Measurements from ENCODE around the gene SNRNP35. TPM values are rescaled to one million over a fixed set of nuclear protein-coding genes. Genes with fewer than 3 reads are reported as not detected.

Gene SNRNP35
- total RNA-seq, 1 donor from 2014 or later: 11.5 TPM

GRCh38 chr12:123489580-123489979, 31.6 kb downstream of the SNRNP35 start:
- Histone ChIP-seq H3K36me3 (ENCODE audit: insufficient read depth, low read length) (no peaks in the 10 kb centered on the region), H3K79me2 (ENCODE audit: insufficient read depth, low read length) (no peaks in the 10 kb centered on the region), H3K27me3 (ENCODE audit: insufficient read depth, low read length) (no peaks in the 10 kb centered on the region), H4K20me1 (ENCODE audit: insufficient read depth, low read length) (no peaks in the 10 kb centered on the region), H3K27ac (ENCODE audit: low read depth, low read length) (no peak overlapping the region), H3K4me2 (ENCODE audit: low read length) (no peak overlapping the region), H3K9ac (ENCODE audit: low read length) (no peak overlapping the region), H3K9me3 (ENCODE audit: insufficient read depth, low read depth, low read length) (no peaks in the 10 kb centered on the region), H3K4me1 (ENCODE audit: insufficient read depth, low read length) (no peaks in the 10 kb centered on the region), H2AFZ (ENCODE audit: low read depth, low read length) (no peak overlapping the region), H3K4me3 (ENCODE audit: insufficient read depth, low read depth, low read length) (no peak overlapping the region)
- Mint-ChIP-seq H3K36me3 (ENCODE audit: low read depth, unreplicated experiment) (peaks cover 16% of the 10 kb centered on the region), H3K27me3 (ENCODE audit: low read depth, unreplicated experiment) (no peaks in the 10 kb centered on the region), H3K27ac (ENCODE audit: unreplicated experiment) (no peak overlapping the region), H3K4me1 (ENCODE audit: low read depth, unreplicated experiment) (no peaks in the 10 kb centered on the region), H3K4me3 (ENCODE audit: unreplicated experiment) (no peak overlapping the region), H3K9me3 (ENCODE audit: unreplicated experiment) (peaks cover 2% of the 10 kb centered on the region)
- DNase-seq (ENCODE audit: low read depth): no peak
- FAIRE-seq: no peak
- TF ChIP-seq EZH2 (IDR thresholded peaks at IDR 0.05; ENCODE audit: insufficient read depth, low read length) (no peak), CTCF (IDR thresholded peaks at IDR 0.05; ENCODE audit: insufficient read depth, low read depth, low read length) (no peak)

GRCh38 chr12:123490089-123490488, 32.1 kb downstream of the SNRNP35 start:
- H3K9me3 ChIP-seq (ENCODE audit: insufficient read depth, low read depth, low read length): no peaks in the 10 kb centered on the region
- H3K36me3 Mint-ChIP-seq (ENCODE audit: low read depth, unreplicated experiment): peaks cover 16% of the 10 kb centered on the region
- H3K27ac ChIP-seq (ENCODE audit: low read depth, low read length): no peak overlapping the region
- H3K4me3 Mint-ChIP-seq (ENCODE audit: unreplicated experiment): no peak overlapping the region
- no peaks in the 10 kb centered on the region for H3K27me3 ChIP-seq (ENCODE audit: insufficient read depth, low read length)
- H3K27ac Mint-ChIP-seq (ENCODE audit: unreplicated experiment): no peak overlapping the region
- H3K4me1 ChIP-seq (ENCODE audit: insufficient read depth, low read length): no peaks in the 10 kb centered on the region
- no peaks in the 10 kb centered on the region for H3K79me2 ChIP-seq (ENCODE audit: insufficient read depth, low read length)
- H3K9ac ChIP-seq (ENCODE audit: low read length): no peak overlapping the region
- DNase-seq (ENCODE audit: low read depth): no peak
- H3K4me2 ChIP-seq (ENCODE audit: low read length): no peak overlapping the region
- H3K27me3 Mint-ChIP-seq (ENCODE audit: low read depth, unreplicated experiment): no peaks in the 10 kb centered on the region
- no peaks in the 10 kb centered on the region for H3K36me3 ChIP-seq (ENCODE audit: insufficient read depth, low read length)
- H4K20me1 ChIP-seq (ENCODE audit: insufficient read depth, low read length): no peaks in the 10 kb centered on the region
- TF ChIP-seq CTCF (IDR thresholded peaks at IDR 0.05; ENCODE audit: insufficient read depth, low read depth, low read length) (no peak), EZH2 (IDR thresholded peaks at IDR 0.05; ENCODE audit: insufficient read depth, low read length) (no peak)
- H3K9me3 Mint-ChIP-seq (ENCODE audit: unreplicated experiment): peaks cover 2% of the 10 kb centered on the region
- no peak overlapping the region for H3K4me3 ChIP-seq (ENCODE audit: insufficient read depth, low read depth, low read length)
- H3K4me1 Mint-ChIP-seq (ENCODE audit: low read depth, unreplicated experiment): no peaks in the 10 kb centered on the region
- H2AFZ ChIP-seq (ENCODE audit: low read depth, low read length): no peak overlapping the region
- no peak for FAIRE-seq

GRCh38 chr12:123491056-123491455, 33.1 kb downstream of the SNRNP35 start:
- Histone ChIP-seq H4K20me1 (ENCODE audit: insufficient read depth, low read length) (no peaks in the 10 kb centered on the region), H3K4me3 (ENCODE audit: insufficient read depth, low read depth, low read length) (no peak overlapping the region), H3K27ac (ENCODE audit: low read depth, low read length) (no peak overlapping the region), H3K9me3 (ENCODE audit: insufficient read depth, low read depth, low read length) (no peaks in the 10 kb centered on the region), H3K9ac (ENCODE audit: low read length) (no peak overlapping the region), H3K36me3 (ENCODE audit: insufficient read depth, low read length) (no peaks in the 10 kb centered on the region), H3K79me2 (ENCODE audit: insufficient read depth, low read length) (no peaks in the 10 kb centered on the region), H3K27me3 (ENCODE audit: insufficient read depth, low read length) (no peaks in the 10 kb centered on the region), H3K4me2 (ENCODE audit: low read length) (no peak overlapping the region), H2AFZ (ENCODE audit: low read depth, low read length) (no peak overlapping the region), H3K4me1 (ENCODE audit: insufficient read depth, low read length) (no peaks in the 10 kb centered on the region)
- Mint-ChIP-seq H3K9me3 (ENCODE audit: unreplicated experiment) (peaks cover 2% of the 10 kb centered on the region), H3K27ac (ENCODE audit: unreplicated experiment) (no peak overlapping the region), H3K4me3 (ENCODE audit: unreplicated experiment) (peak overlapping the region; percentile 34), H3K36me3 (ENCODE audit: low read depth, unreplicated experiment) (peaks cover 16% of the 10 kb centered on the region), H3K27me3 (ENCODE audit: low read depth, unreplicated experiment) (no peaks in the 10 kb centered on the region), H3K4me1 (ENCODE audit: low read depth, unreplicated experiment) (no peaks in the 10 kb centered on the region)
- DNase-seq (ENCODE audit: low read depth) (no peak), FAIRE-seq (no peak)
- no peak for TF ChIP-seq EZH2 (IDR thresholded peaks at IDR 0.05; ENCODE audit: insufficient read depth, low read length)
- TF ChIP-seq CTCF (IDR thresholded peaks at IDR 0.05; ENCODE audit: insufficient read depth, low read depth, low read length): no peak

All from astrocyte (in vitro differentiated cells and primary cell).